Heart left ventricle (tissue), 16 donors: ENCODE data around the gene SPAG4. TPM values are rescaled to one million over a fixed set of nuclear protein-coding genes. Genes with fewer than 3 reads are reported as not detected.

Experiments
- ATAC-seq, 4 donors: fragments of 200-7000 bp; cut with Tn5 transposase; one replicate each; pipeline ENCODE4 v1.9.1; 2020 to 2022; ENCODE audit warnings: moderate library complexity in 4 of 4, mild to moderate bottlenecking in 3 of 4, moderate number of reproducible peaks in 1 of 4
- DNase-seq, 5 donors: peaks; one replicate each; pipeline ENCODE4 v3.0.0-alpha.2; 2020
- H3K27ac ChIP-seq, 12 donors: fragments of 200-600 bp; sonication (generic) in 4 of 12; one replicate each; pipeline versions ENCODE4 v1.5.0 to v1.8.0; 2016 to 2022; ENCODE audit warnings: mild to moderate bottlenecking in 2 of 12
- H3K27me3 ChIP-seq, 9 donors: fragments of 200-600 bp; sonication (generic) in 2 of 9; one replicate each; pipeline versions ENCODE4 v1.5.1 to v1.8.0; 2016 to 2022; ENCODE audit warnings: mild to moderate bottlenecking in 3 of 9
- H3K36me3 ChIP-seq, 9 donors: fragments of 200-600 bp; sonication (generic) in 2 of 9; one replicate each; pipeline versions ENCODE4 v1.5.0 to v1.8.0; 2018 to 2022; ENCODE audit warnings: mild to moderate bottlenecking in 2 of 9
- H3K4me1 ChIP-seq, 12 donors: fragments of 200-600 bp; sonication (generic) in 4 of 12; one replicate each; pipeline versions ENCODE4 v1.5.0 to v1.8.0; 2016 to 2022; ENCODE audit warnings: mild to moderate bottlenecking in 3 of 12
- H3K4me3 ChIP-seq, 12 donors: fragments of 200-600 bp; sonication (generic) in 4 of 12; one replicate each; pipeline versions ENCODE4 v1.5.0 to v1.8.0; 2017 to 2022; ENCODE audit warnings: mild to moderate bottlenecking in 9 of 12, moderate library complexity in 4 of 12
- H3K9me3 ChIP-seq, 12 donors: fragments of 200-600 bp; sonication (generic) in 4 of 12; one replicate each; pipeline versions ENCODE4 v1.5.0 to v1.8.0; 2016 to 2022; ENCODE audit warnings: mild to moderate bottlenecking in 1 of 12
- CTCF ChIP-seq, 12 donors: fragments of 200-600 bp; sonication (generic) in 4 of 12; IDR thresholded peaks; one replicate each; pipeline versions ENCODE4 v1.5.0 to v1.8.0; 2018 to 2022; ENCODE audit warnings: antibody characterized with exemption in 12 of 12, mild to moderate bottlenecking in 5 of 12
- POLR2A ChIP-seq, 2 donors: fragments of 450-650 bp; IDR thresholded peaks; one replicate each; pipeline ENCODE4 v1.6.1; 2017; ENCODE audit warnings: antibody characterized with exemption in 2 of 2, mild to moderate bottlenecking in 2 of 2, moderate library complexity in 2 of 2
- WGBS, 4 donors: extraction: QIAGEN DNeasy Blood & Tissue Kit in 2 of 4; methylation state at CpG; one replicate each; pipeline versions ENCODE4 v1.1.5 to v1.1.7; 2013 to 2018; 5-methylcytosine and 5-hydroxymethylcytosine counted together
- intact Hi-C, 10 donors: fragments of 100-400 bp; cut with DNase I; formaldehyde crosslinking; loops; one replicate each; pipeline versions ENCODE4 v1.11.1 to v1.14.2; 2022
- polyA plus RNA-seq, 2 donors: library from polyadenylated mRNA; stranded (reverse); fragments of 200-250 nt; gene quantifications; one replicate each; pipeline ENCODE4 v1.2.3, GENCODE V29; 2013
- total RNA-seq, 9 donors: library from RNA; depleted of rRNA in 2 of 9; stranded (reverse); fragments of >200 nt in 2 of 9; fragmentation: NEBNext Ultra II Directional in 3 of 9; extraction: Animal tissue kit (Norgen Biotek cat#: 25700) in 3 of 9; gene quantifications; one replicate each; pipeline versions ENCODE4 v1.1.0 to v1.2.4, GENCODE V29; 2016 to 2023
- donor health status: ischemic (EF 13 %, LVEDD 7.1; RV severe dilation, severe dysfunction).
- donor health status: healthy with polysubstance abuse.
- donor health status: DM: no; HTN: yes; CAD: no.
- donor health status: DM: no; HTN: no; CAD: no.
- donor health status: ischemic (EF 25% LVEDD 6.9; RV normal size, moderate dysfunction).
- donor health status: ischemic (EF 25% LVEDD 5.7; RV mildly dilated, moderate dysfunction).
- donor health status: healthy.
- donor health status: DM: yes; HTN: yes; CAD: no.
- donor health status: ischemic (EF 35%, LVEDD 5.7; RV mildly dilated, moderate dysfunction).
- donor health status: nonischemic (EF 11% LVEDD 7.7; RV severe dilation, severe dysfunction).
- donor health status: DM: yes; HTN: yes; CAD: no.
- donor health status: PGD.
- donor health status: ischemic (EF 29% LVEDD 5.4; RV normal size, mild dysfunction).
- donor health status: nonischemic (EF 23%, LVEDD 6.1; RV moderate dilation, normal function).

Gene SPAG4
- total and polyA plus RNA-seq, 11 donors = 1.1 to 6.9 (median 4.5) TPM

- Histone ChIP-seq H3K4me1 (peaks cover 0 to 51% (median 32%) of the 10 kb centered on the region in 12 donors), H3K36me3 (peaks cover 0 to 53% (median 33%) of the 10 kb centered on the region in 9 donors), H3K27ac (no peak overlapping the region), H3K9me3 (no peaks in the 10 kb centered on the region), H3K27me3 (no peaks in the 10 kb centered on the region), H3K4me3 (no peak overlapping the region)
- WGBS, 4 donors = 95 to 98% (median 97%) methylated on average over 3 of the region's 3 CpGs
- intact Hi-C loops = no loop called here
- DNase-seq (no peak), ATAC-seq (no peak)
- TF ChIP-seq POLR2A (IDR thresholded peaks at IDR 0.05) = no peak
- TF ChIP-seq CTCF (IDR thresholded peaks at IDR 0.05) = no peak
Observed at GRCh38 chr20:35653430-35653734, 37.8 kb downstream of the SPAG4 start.

- TF ChIP-seq POLR2A (IDR thresholded peaks at IDR 0.05) (no peak), CTCF (IDR thresholded peaks at IDR 0.05) (no peak)
- DNase-seq (no peak), ATAC-seq (no peak)
- peaks cover 0 to 50% (median 32%) of the 10 kb centered on the region in 12 donors for H3K4me1 ChIP-seq
- WGBS, 4 donors = 89 to 92% (median 91%) methylated on average over 4 of the region's 4 CpGs
- intact Hi-C loops = no loop called here
- no peaks in the 10 kb centered on the region for H3K9me3 ChIP-seq
- peaks cover 0 to 53% (median 33%) of the 10 kb centered on the region in 9 donors for H3K36me3 ChIP-seq
- H3K27me3 ChIP-seq = no peaks in the 10 kb centered on the region
- H3K4me3 ChIP-seq = no peak overlapping the region
- H3K27ac ChIP-seq = no peak overlapping the region
Observed at GRCh38 chr20:35653893-35654292, 38.3 kb downstream of the SPAG4 start.

- intact Hi-C loops = no loop called here
- Histone ChIP-seq H3K36me3 (peaks cover 0 to 53% (median 33%) of the 10 kb centered on the region in 9 donors), H3K4me3 (no peak overlapping the region), H3K27me3 (no peaks in the 10 kb centered on the region), H3K9me3 (no peaks in the 10 kb centered on the region), H3K27ac (no peak overlapping the region), H3K4me1 (peaks cover 0 to 52% (median 34%) of the 10 kb centered on the region in 12 donors)
- no peak for DNase-seq
- WGBS, 4 donors = 87 to 96% (median 93%) methylated on average over 9 of the region's 9 CpGs
- no peak for TF ChIP-seq CTCF (IDR thresholded peaks at IDR 0.05)
- no peak for ATAC-seq
Observed at GRCh38 chr20:35654415-35654814, 38.8 kb downstream of the SPAG4 start.

GRCh38 chr20:35657271-35657670 is 41.6 kb downstream of the SPAG4 start:
- H3K4me3 ChIP-seq = no peak overlapping the region
- no peaks in the 10 kb centered on the region for H3K27me3 ChIP-seq
- ATAC-seq = no peak
- TF ChIP-seq CTCF (IDR thresholded peaks at IDR 0.05) (no peak), POLR2A (IDR thresholded peaks at IDR 0.05) (no peak)
- 14 to 21% (median 19%) methylated on average over 1 of the region's 1 CpG for WGBS, 4 donors
- peaks cover 0 to 38% (median 30%) of the 10 kb centered on the region in 9 donors for H3K36me3 ChIP-seq
- H3K27ac ChIP-seq = no peak overlapping the region
- intact Hi-C loops = no loop called here
- H3K4me1 ChIP-seq = peaks cover 0 to 66% (median 46%) of the 10 kb centered on the region in 12 donors
- no peaks in the 10 kb centered on the region for H3K9me3 ChIP-seq
- DNase-seq = no peak
